Fibroblast of lung (primary cell): Measurements from ENCODE around the gene CACUL1. TPM values are rescaled to one million over a fixed set of nuclear protein-coding genes. Genes with fewer than 3 reads are reported as not detected.
A peak's percentile ranks its signal among the peaks of the same experiment; 100 is the strongest.
"Not testable (repeated sequence)": the region's sequence is repeated elsewhere in the genome, so short reads cannot be mapped to it uniquely, and the experiment has no call there.

Source experiments
- DNase-seq, 2 donors: peaks; one replicate each; pipeline versions ENCODE4 v3.0.0 to v3.0.0-alpha.2; 2010; ENCODE audit warnings: low read depth in 2 of 2
- H2AFZ ChIP-seq: 2 replicates; pipeline ENCODE4 v1.5.1; 2012; ENCODE audit warnings: low read length, control low read depth, inconsistent platforms
- H3K27ac ChIP-seq: 2 replicates; pipeline ENCODE4 v1.5.1; 2011; ENCODE audit warnings: low read length, control low read depth; ENCODE audit not compliant: insufficient read depth
- H3K27me3 ChIP-seq: 2 replicates; pipeline ENCODE4 v1.5.1; 2011; ENCODE audit warnings: mild to moderate bottlenecking, low read length; ENCODE audit not compliant: control insufficient read depth, insufficient read depth
- H3K36me3 ChIP-seq: 2 replicates; pipeline ENCODE4 v1.5.1; 2011; ENCODE audit warnings: low read length; ENCODE audit not compliant: control insufficient read depth, insufficient read depth
- H3K4me1 ChIP-seq: 2 replicates; pipeline ENCODE4 v1.5.1; 2011; ENCODE audit warnings: low read length; ENCODE audit not compliant: control insufficient read depth, insufficient read depth; ENCODE audit errors: extremely low read depth
- H3K4me2 ChIP-seq: 2 replicates; pipeline ENCODE4 v1.5.1; 2011; ENCODE audit warnings: low read length, control low read depth; ENCODE audit not compliant: insufficient read depth; ENCODE audit errors: extremely low read depth
- H3K4me3 ChIP-seq, 4 experiments: fragments of 200-600 bp in 1 of 4; sonication (generic) in 1 of 4; replicated peaks in 1 of 4; 2 replicates each; pipeline ENCODE4 v1.5.1; 2011 to 2016; ENCODE audit warnings: low read length in 4 of 4, low read depth in 3 of 4, mild to moderate bottlenecking in 3 of 4, control low read depth in 2 of 4, inconsistent platforms in 1 of 4, mixed read lengths in 1 of 4; ENCODE audit not compliant: insufficient read depth in 1 of 4; ENCODE audit errors: control extremely low read depth in 1 of 4
- H3K79me2 ChIP-seq: 2 replicates; pipeline ENCODE4 v1.5.1; 2012; ENCODE audit warnings: mild to moderate bottlenecking, low read length, inconsistent platforms; ENCODE audit not compliant: control insufficient read depth, insufficient read depth
- H3K9ac ChIP-seq: 2 replicates; pipeline ENCODE4 v1.5.1; 2011; ENCODE audit warnings: mild to moderate bottlenecking, low read length, control low read depth; ENCODE audit not compliant: insufficient read depth
- H3K9me3 ChIP-seq: 2 replicates; pipeline ENCODE4 v1.5.1; 2012; ENCODE audit warnings: low read depth, low read length; ENCODE audit not compliant: control insufficient read depth, insufficient read depth
- H4K20me1 ChIP-seq: 2 replicates; pipeline ENCODE4 v1.5.1; 2011; ENCODE audit warnings: low read length; ENCODE audit not compliant: control insufficient read depth, insufficient read depth; ENCODE audit errors: extremely low read depth
- CTCF ChIP-seq, 2 donors: IDR thresholded peaks in 1 of 2; conservative IDR thresholded peaks in 1 of 2; 1 replicate in 1 of 2; 2 replicates in 1 of 2; pipeline ENCODE4 v1.5.1; 2011 to 2012; ENCODE audit warnings: low read length in 2 of 2, control low read depth in 1 of 2, inconsistent platforms in 1 of 2, low read depth in 1 of 2, mild to moderate bottlenecking in 1 of 2
- EZH2 ChIP-seq: IDR thresholded peaks from 2 replicates; pipeline ENCODE4 v1.5.1; 2012; ENCODE audit warnings: low read length, control low read depth, mild to moderate bottlenecking; ENCODE audit errors: missing control alignments
- polyA plus RNA-seq, 2 donors: library from polyadenylated mRNA; depleted of rRNA in 1 of 2; stranded (reverse) in 1 of 2; unstranded in 1 of 2; fragments of >200 nt; gene quantifications; 2 replicates each; pipeline ENCODE4 v1.2.1, GENCODE V29; 2011 to 2012; ENCODE audit warnings: missing spikeins in 1 of 2
- total RNA-seq: library from RNA; depleted of rRNA; stranded (reverse); fragments of >200 nt; gene quantifications from 2 replicates; pipeline ENCODE4 v1.2.1, GENCODE V29; 2014

The CACUL1 gene
- total and polyA plus RNA-seq, 2 donors (not counting 1 experiment from before 2014, with no cell fraction given), result 15.7 to 25.3 TPM

GRCh38 chr10:118748041-118748440 lies 6.7 kb downstream of the CACUL1 start:
- Histone ChIP-seq H3K4me1 (no peaks in the 10 kb centered on the region), H3K4me2 (no peak overlapping the region), H3K4me3 (no peak overlapping the region), H4K20me1 (peaks cover 4% of the 10 kb centered on the region), H3K9me3 (no peaks in the 10 kb centered on the region), H2AFZ (no peak overlapping the region), H3K36me3 (no peaks in the 10 kb centered on the region), H3K9ac (no peak overlapping the region), H3K27ac (no peak overlapping the region), H3K79me2 (peaks cover 82% of the 10 kb centered on the region), H3K27me3 (no peaks in the 10 kb centered on the region)
- no peak for TF ChIP-seq CTCF (conservative IDR thresholded peaks at IDR 0.05 in 1 of 2, IDR thresholded peaks at IDR 0.05 in 1 of 2; ENCODE audit: low read depth in 1 of 2, low read length in 2 of 2)
- no peak for TF ChIP-seq EZH2
- DNase-seq, result no peak

DNA sequence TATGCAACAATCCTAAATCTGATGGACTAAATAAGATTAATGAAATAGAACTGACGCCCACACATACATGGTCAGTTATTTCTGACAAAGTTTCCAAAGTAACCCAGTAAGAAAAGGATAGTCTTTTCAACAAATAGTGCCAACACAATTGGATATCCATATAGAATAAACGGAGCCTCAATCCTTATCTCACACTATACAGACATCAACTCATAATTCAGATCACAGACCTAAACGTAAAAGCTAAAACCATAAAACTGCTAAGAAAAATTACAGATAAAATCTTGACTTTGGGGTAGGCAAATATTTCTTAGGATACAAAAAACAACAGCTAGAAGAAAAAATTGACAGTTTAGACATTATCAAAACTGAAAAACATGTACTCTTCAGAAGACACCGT lies 8.5 kb downstream of the CACUL1 start:
- Histone ChIP-seq H3K79me2 (peaks cover 79% of the 10 kb centered on the region), H3K4me1 (peaks cover 3% of the 10 kb centered on the region), H4K20me1 (no peaks in the 10 kb centered on the region), H3K4me2 (no peak overlapping the region), H3K27ac (no peak overlapping the region), H3K4me3 (no peak overlapping the region), H3K9ac (no peak overlapping the region), H3K9me3 (no peaks in the 10 kb centered on the region), H3K27me3 (no peaks in the 10 kb centered on the region), H3K36me3 (no peaks in the 10 kb centered on the region), H2AFZ (no peak overlapping the region)
- TF ChIP-seq CTCF (conservative IDR thresholded peaks at IDR 0.05 in 1 of 2, IDR thresholded peaks at IDR 0.05 in 1 of 2; ENCODE audit: low read depth in 1 of 2, low read length in 2 of 2) (no peak), EZH2 (no peak)
- DNase-seq, result peak in 1 of 2 donors; percentile 37

DNA sequence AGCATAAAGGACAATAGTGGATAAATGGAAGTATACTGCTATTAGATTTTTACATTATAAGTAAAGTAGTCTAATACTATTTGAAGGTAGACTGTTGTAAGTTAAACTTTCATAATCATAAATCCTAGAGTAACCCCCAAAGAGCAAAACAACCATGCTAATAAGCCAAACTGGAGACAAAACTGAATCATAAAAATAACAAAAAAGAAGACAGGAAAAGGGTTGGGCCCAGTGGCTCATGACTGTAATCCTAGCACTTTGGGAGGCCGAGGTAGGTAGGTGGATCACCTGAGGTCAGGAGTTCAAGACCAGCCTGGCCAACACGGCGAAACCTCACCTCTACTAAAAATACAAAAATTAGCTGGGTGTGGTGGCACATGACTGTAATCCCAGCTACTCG lies 9.7 kb downstream of the CACUL1 start:
- no peaks in the 10 kb centered on the region for H3K9me3 ChIP-seq
- no peaks in the 10 kb centered on the region for H4K20me1 ChIP-seq
- peaks cover 3% of the 10 kb centered on the region for H3K4me1 ChIP-seq
- no peak overlapping the region for H3K27ac ChIP-seq
- H3K36me3 ChIP-seq, result no peaks in the 10 kb centered on the region
- no peak for TF ChIP-seq CTCF (conservative IDR thresholded peaks at IDR 0.05 in 1 of 2, IDR thresholded peaks at IDR 0.05 in 1 of 2; ENCODE audit: low read depth in 1 of 2, low read length in 2 of 2)
- TF ChIP-seq EZH2, result no peak
- H3K9ac ChIP-seq, result no peak overlapping the region
- DNase-seq, result no peak
- H3K4me2 ChIP-seq, result no peak overlapping the region
- no peak overlapping the region for H3K4me3 ChIP-seq
- no peaks in the 10 kb centered on the region for H3K27me3 ChIP-seq
- no peak overlapping the region for H2AFZ ChIP-seq
- H3K79me2 ChIP-seq, result peaks cover 73% of the 10 kb centered on the region

- not testable (repeated sequence) for H3K4me3 ChIP-seq, H3K4me2 ChIP-seq, H4K20me1 ChIP-seq, H2AFZ ChIP-seq, H3K27me3 ChIP-seq, H3K4me1 ChIP-seq, H3K9ac ChIP-seq, H3K9me3 ChIP-seq, H3K36me3 ChIP-seq, H3K27ac ChIP-seq
- peaks cover 73% of the 10 kb centered on the region for H3K79me2 ChIP-seq
- peak; percentile 29 to 48 for DNase-seq
Observed at GRCh38 chr10:118744346-118744918, 10.3 kb downstream of the CACUL1 start.
